ENCODE results near the gene CPNE7. TPM values are rescaled to one million over a fixed set of nuclear protein-coding genes. Genes with fewer than 3 reads are reported as not detected.

CPNE7 gene
- total and polyA plus RNA-seq, 2 of the 13 experiments (the other 11 are each of a cell fraction or from before 2014, with no cell fraction given) = 0.59 TPM; not detected in 1

- TF ChIP-seq MED8 (CRISPR knock-in tag; IDR thresholded peaks at IDR 0.05; ENCODE audit: insufficient replicate concordance) = no peak
- TF ChIP-seq ZFX (CRISPR knock-in tag; IDR thresholded peaks at IDR 0.05; ENCODE audit: low read depth) = peak; percentile 28; the same call in 1 of the 2 replicates
- no peak for TF ChIP-seq ZNF629 (CRISPR knock-in tag; conservative IDR thresholded peaks at IDR 0.05)
- TF ChIP-seq U2AF2 (IDR thresholded peaks at IDR 0.05; ENCODE audit: low read depth, low read length) = no peak
- 0 out of 2 replicates have a peak, but pooled peaks have one; percentile 30 for TF ChIP-seq ZNF691 (CRISPR knock-in tag; IDR thresholded peaks at IDR 0.05; ENCODE audit: borderline replicate concordance, low read depth)
- TF ChIP-seq TFAP4 (IDR thresholded peaks at IDR 0.05; ENCODE audit: borderline replicate concordance, low read depth) = no peak
- TF ChIP-seq ZNF446 (CRISPR knock-in tag; IDR thresholded peaks at IDR 0.05) = no peak
- no peak for TF ChIP-seq DBP (CRISPR knock-in tag; IDR thresholded peaks at IDR 0.05; ENCODE audit: not compliant biosample characterization)
- TF ChIP-seq ZNF562 (CRISPR knock-in tag; IDR thresholded peaks at IDR 0.05; ENCODE audit: borderline replicate concordance) = no peak
- TF ChIP-seq AFF4 (CRISPR knock-in tag; IDR thresholded peaks at IDR 0.05) = no peak
- TF ChIP-seq CBFB (CRISPR knock-in tag; IDR thresholded peaks at IDR 0.05) = 0 out of 2 replicates have a peak, but pooled peaks have one; percentile 37
- TF ChIP-seq, protein P1, sequence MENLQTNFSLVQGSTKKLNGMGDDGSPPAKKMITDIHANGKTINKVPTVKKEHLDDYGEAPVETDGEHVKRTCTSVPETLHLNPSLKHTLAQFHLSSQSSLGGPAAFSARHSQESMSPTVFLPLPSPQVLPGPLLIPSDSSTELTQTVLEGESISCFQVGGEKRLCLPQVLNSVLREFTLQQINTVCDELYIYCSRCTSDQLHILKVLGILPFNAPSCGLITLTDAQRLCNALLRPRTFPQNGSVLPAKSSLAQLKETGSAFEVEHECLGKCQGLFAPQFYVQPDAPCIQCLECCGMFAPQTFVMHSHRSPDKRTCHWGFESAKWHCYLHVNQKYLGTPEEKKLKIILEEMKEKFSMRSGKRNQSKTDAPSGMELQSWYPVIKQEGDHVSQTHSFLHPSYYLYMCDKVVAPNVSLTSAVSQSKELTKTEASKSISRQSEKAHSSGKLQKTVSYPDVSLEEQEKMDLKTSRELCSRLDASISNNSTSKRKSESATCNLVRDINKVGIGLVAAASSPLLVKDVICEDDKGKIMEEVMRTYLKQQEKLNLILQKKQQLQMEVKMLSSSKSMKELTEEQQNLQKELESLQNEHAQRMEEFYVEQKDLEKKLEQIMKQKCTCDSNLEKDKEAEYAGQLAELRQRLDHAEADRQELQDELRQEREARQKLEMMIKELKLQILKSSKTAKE (CRISPR knock-in tag; IDR thresholded peaks at IDR 0.05; ENCODE audit: borderline replicate concordance) = no peak
- peak; percentile 34; the same call in 1 of the 2 replicates for TF ChIP-seq SAP130 (CRISPR knock-in tag; IDR thresholded peaks at IDR 0.05; ENCODE audit: low read depth)
- TF ChIP-seq PAXIP1 (CRISPR knock-in tag; conservative IDR thresholded peaks at IDR 0.05) = peak; percentile 45
- TF ChIP-seq ZNF672 (CRISPR knock-in tag; IDR thresholded peaks at IDR 0.05) = no peak
- TF ChIP-seq RBAK (CRISPR knock-in tag; IDR thresholded peaks at IDR 0.05) = no peak
- TF ChIP-seq ZNF530 (CRISPR knock-in tag; IDR thresholded peaks at IDR 0.05; ENCODE audit: low read depth) = no peak
These were observed 10.7 kb downstream of the CPNE7 start (continued) for GRCh38 chr16:89586218-89586617.

Measured in HepG2 (cell line).